Fibroblast of upper back skin (primary cell): Measurements from ENCODE around the gene TGFBR1.
"Not testable (repeated sequence)": the region's sequence is repeated elsewhere in the genome, so short reads cannot be mapped to it uniquely, and the experiment has no call there.

Experiments used
- DNase-seq: peaks from one replicate; pipeline ENCODE4 v3.0.0-alpha.2; 2013

Gene TGFBR1

GRCh38 chr9:99192786-99193465, 88.0 kb downstream of the TGFBR1 start:
- peak; percentile 21 for DNase-seq

GRCh38 chr9:99193466-99193821, 88.5 kb downstream of the TGFBR1 start:
- DNase-seq = no peak

- DNase-seq = not testable (repeated sequence)
These were observed 91.6 kb downstream of the TGFBR1 start for GRCh38 chr9:99196484-99196883.

GRCh38 chr9:99197124-99197630, 92.3 kb downstream of the TGFBR1 start:
- DNase-seq = no peak

GRCh38 chr9:99197987-99198386, 93.1 kb downstream of the TGFBR1 start:
- no peak for DNase-seq

- no peak for DNase-seq
These were observed 95.1 kb downstream of the TGFBR1 start for GRCh38 chr9:99199938-99200539.

GRCh38 chr9:99201603-99202002, 96.7 kb downstream of the TGFBR1 start:
- no peak for DNase-seq
